ENCODE measurements around the gene IFNL3.

DNA sequence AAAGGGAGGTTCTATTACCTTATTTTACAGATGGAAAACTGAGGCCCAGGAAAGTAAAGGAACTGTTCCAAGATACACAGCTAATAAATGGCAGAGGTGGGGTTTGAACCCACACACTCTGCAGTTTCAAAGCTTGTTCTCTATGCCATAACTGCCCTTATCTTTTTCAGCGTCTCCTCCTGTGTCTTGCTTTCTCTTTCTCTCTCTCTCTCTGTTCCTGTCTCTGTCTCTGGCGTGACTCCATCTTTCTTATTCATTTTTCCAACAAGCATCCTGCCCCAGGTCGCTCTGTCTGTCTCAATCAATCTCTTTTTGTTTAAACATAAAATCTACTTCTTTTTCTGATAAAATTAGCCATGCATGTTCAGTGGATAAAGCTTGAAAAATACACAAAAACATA is 7.0 kb upstream of the IFNL3 start:
- TF ChIP-seq SRF (CRISPR knock-in tag; IDR thresholded peaks at IDR 0.05): no peak
- no peak for TF ChIP-seq ZNF347 (CRISPR knock-in tag; IDR thresholded peaks at IDR 0.05; ENCODE audit: low read depth)
- TF ChIP-seq, protein P1, sequence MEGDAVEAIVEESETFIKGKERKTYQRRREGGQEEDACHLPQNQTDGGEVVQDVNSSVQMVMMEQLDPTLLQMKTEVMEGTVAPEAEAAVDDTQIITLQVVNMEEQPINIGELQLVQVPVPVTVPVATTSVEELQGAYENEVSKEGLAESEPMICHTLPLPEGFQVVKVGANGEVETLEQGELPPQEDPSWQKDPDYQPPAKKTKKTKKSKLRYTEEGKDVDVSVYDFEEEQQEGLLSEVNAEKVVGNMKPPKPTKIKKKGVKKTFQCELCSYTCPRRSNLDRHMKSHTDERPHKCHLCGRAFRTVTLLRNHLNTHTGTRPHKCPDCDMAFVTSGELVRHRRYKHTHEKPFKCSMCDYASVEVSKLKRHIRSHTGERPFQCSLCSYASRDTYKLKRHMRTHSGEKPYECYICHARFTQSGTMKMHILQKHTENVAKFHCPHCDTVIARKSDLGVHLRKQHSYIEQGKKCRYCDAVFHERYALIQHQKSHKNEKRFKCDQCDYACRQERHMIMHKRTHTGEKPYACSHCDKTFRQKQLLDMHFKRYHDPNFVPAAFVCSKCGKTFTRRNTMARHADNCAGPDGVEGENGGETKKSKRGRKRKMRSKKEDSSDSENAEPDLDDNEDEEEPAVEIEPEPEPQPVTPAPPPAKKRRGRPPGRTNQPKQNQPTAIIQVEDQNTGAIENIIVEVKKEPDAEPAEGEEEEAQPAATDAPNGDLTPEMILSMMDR (IDR thresholded peaks at IDR 0.05 in 2 of 3, conservative IDR thresholded peaks at IDR 0.05 in 1 of 3; ENCODE audit: insufficient read depth in 2 of 3, low read depth in 1 of 3, low read length in 3 of 3): no peak
- TF ChIP-seq POLR2A (conservative IDR thresholded peaks at IDR 0.05): no peak
- TF ChIP-seq KAT8 (IDR thresholded peaks at IDR 0.05; ENCODE audit: low read depth): no peak
- no peak for TF ChIP-seq POLR2AphosphoS5 (IDR thresholded peaks at IDR 0.05; ENCODE audit: control insufficient read depth, insufficient read depth, low read depth, low read length)
- no peak for TF ChIP-seq ZSCAN29 (IDR thresholded peaks at IDR 0.05)
- no peak for TF ChIP-seq MTA2 (IDR thresholded peaks at IDR 0.05; ENCODE audit: low read depth)
- TF ChIP-seq ZNF232 (CRISPR knock-in tag; IDR thresholded peaks at IDR 0.05): no peak
